Karpas-422 (cell line): ENCODE data around the gene MLIP. TPM values are rescaled to one million over a fixed set of nuclear protein-coding genes. Genes with fewer than 3 reads are reported as not detected.

Source experiments
- DNase-seq: peaks from one replicate; pipeline ENCODE4 v3.0.0-alpha.2; 2015
- H2AFZ ChIP-seq: fragments of 200-600 bp; sonication (generic); 2 replicates; pipeline ENCODE4 v1.6.1; 2014; ENCODE audit warnings: antibody characterized with exemption, low read length, mixed read lengths
- H3K27ac ChIP-seq: fragments of 200-600 bp; sonication (generic); 2 replicates; pipeline ENCODE4 v1.5.1; 2014; ENCODE audit warnings: mild to moderate bottlenecking, low read length, moderate library complexity
- H3K27me3 ChIP-seq: fragments of 200-600 bp; sonication (generic); 2 replicates; pipeline ENCODE4 v1.6.1; 2014; ENCODE audit warnings: low read length, mixed read lengths
- H3K36me3 ChIP-seq: fragments of 200-600 bp; sonication (generic); 2 replicates; pipeline ENCODE4 v1.6.1; 2014; ENCODE audit warnings: low read length, mixed read lengths; ENCODE audit not compliant: insufficient read depth
- H3K4me1 ChIP-seq: fragments of 200-600 bp; sonication (generic); 2 replicates; pipeline ENCODE4 v1.6.1; 2014; ENCODE audit warnings: mild to moderate bottlenecking, low read length, mixed read lengths
- H3K4me2 ChIP-seq: fragments of 200-600 bp; sonication (generic); 2 replicates; pipeline ENCODE4 v1.6.1; 2014; ENCODE audit warnings: low read length, low read depth, mild to moderate bottlenecking; ENCODE audit not compliant: poor library complexity, severe bottlenecking
- H3K4me3 ChIP-seq: fragments of 200-600 bp; sonication (generic); 2 replicates; pipeline ENCODE4 v1.5.1; 2014; ENCODE audit warnings: mild to moderate bottlenecking, antibody characterized with exemption, low read length, mixed read lengths
- H3K79me2 ChIP-seq: fragments of 200-600 bp; sonication (generic); 2 replicates; pipeline ENCODE4 v1.6.1; 2014; ENCODE audit warnings: mild to moderate bottlenecking, low read length, mixed read lengths
- H3K9ac ChIP-seq: fragments of 200-600 bp; sonication (generic); 2 replicates; pipeline ENCODE4 v1.6.0; 2014; ENCODE audit warnings: low read length
- H3K9me2 ChIP-seq: fragments of 200-600 bp; sonication (generic), shearing (Covaris generic); replicated peaks from 2 replicates; pipeline ENCODE4 v1.6.0; 2014; ENCODE audit warnings: mild to moderate bottlenecking, low read length, moderate library complexity; ENCODE audit not compliant: insufficient read depth
- H3K9me3 ChIP-seq: fragments of 300-700, 200-600 bp; sonication (generic); 2 replicates; pipeline ENCODE4 v1.6.1; 2014; ENCODE audit warnings: low read length, mixed read lengths
- H4K20me1 ChIP-seq: fragments of 200-600 bp; sonication (generic); 2 replicates; pipeline ENCODE4 v1.6.1; 2014; ENCODE audit warnings: mild to moderate bottlenecking, antibody characterized with exemption, low read length, low read depth; ENCODE audit not compliant: insufficient read depth
- total RNA-seq: library from RNA; depleted of rRNA; stranded (reverse); fragments of >200 nt; shearing (Covaris generic); gene quantifications from 2 replicates; pipeline ENCODE4 v1.2.3, GENCODE V29; 2014; ENCODE audit warnings: low replicate concordance

MLIP gene
- total RNA-seq, 1 experiment from 2014 or later, result not detected

DNA sequence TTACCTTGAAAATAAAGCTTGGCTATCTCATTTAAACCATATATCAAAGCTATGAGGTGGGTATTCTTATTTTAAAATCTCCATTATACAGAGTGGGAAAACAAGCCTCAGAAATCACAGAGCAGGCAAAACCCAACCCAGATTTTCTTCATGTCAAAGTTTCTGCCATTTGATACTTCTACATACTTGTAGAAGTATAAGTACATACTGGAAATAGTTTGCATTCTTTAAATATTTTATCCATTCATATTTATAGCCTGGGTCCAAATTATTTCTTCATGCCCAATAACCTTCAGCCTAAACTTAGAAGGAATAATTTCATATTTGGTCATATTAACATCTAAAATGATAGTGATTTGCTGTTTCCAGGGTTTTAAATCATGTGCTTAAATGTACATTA, 61.8 kb downstream of the MLIP start:
- no peak overlapping the region for H3K4me2 ChIP-seq
- H3K4me3 ChIP-seq, result no peak overlapping the region
- no peak overlapping the region for H3K27ac ChIP-seq
- H3K79me2 ChIP-seq, result no peaks in the 10 kb centered on the region
- H3K27me3 ChIP-seq, result no peaks in the 10 kb centered on the region
- no peaks in the 10 kb centered on the region for H3K36me3 ChIP-seq
- H3K9ac ChIP-seq, result no peak overlapping the region
- no peak overlapping the region for H2AFZ ChIP-seq
- no peaks in the 10 kb centered on the region for H3K9me3 ChIP-seq
- no peaks in the 10 kb centered on the region for H3K4me1 ChIP-seq
- no peak for DNase-seq
- H4K20me1 ChIP-seq, result no peaks in the 10 kb centered on the region
- H3K9me2 ChIP-seq, result 0 out of 2 replicates have a peak, but pooled peaks cover 3% of the 10 kb centered on the region

DNA sequence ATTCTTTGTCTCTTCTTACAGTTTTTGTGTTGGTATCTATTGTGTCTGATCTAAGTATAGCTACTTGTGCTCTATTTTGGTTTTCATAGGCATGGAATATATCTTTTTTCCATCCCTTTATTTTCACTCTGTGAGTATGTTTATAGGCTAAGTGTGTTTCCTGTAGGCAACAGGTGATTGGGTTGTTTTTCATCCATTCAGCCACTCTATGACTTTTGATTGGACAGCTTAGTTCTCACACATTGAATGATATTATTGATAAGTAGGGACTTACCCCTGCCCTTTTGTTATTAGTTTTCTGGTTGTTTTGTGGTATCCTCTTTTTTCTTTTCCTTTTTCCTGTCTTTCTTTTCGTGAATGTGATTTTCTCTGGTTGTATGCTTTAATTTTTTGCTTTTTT, 67.9 kb downstream of the MLIP start:
- Histone ChIP-seq H3K9me2 (no peaks in the 10 kb centered on the region), H3K4me1 (no peaks in the 10 kb centered on the region), H3K36me3 (no peaks in the 10 kb centered on the region), H3K9ac (no peak overlapping the region), H3K4me2 (no peak overlapping the region), H3K27ac (no peak overlapping the region), H4K20me1 (no peaks in the 10 kb centered on the region), H3K9me3 (no peaks in the 10 kb centered on the region), H2AFZ (no peak overlapping the region), H3K4me3 (no peak overlapping the region), H3K27me3 (no peaks in the 10 kb centered on the region), H3K79me2 (no peaks in the 10 kb centered on the region)
- no peak for DNase-seq

DNA sequence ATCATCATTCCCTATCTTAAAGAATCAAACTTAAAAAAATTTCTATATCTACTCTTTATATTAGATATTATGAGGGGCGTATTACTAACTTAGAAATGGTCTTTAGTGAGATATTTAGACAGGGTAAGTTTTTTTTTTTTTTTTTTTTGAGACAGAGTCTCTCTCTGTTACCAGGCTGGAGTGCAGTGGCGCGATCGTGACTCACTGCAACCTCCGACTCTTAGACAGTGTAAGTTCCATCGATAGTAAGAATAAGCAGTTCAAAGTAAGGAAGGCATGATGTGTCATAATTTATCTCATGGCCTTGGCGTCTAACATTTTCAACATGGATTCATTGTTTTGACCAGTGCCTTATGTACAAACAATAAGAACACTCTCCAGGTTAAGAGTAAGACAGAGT, 72.4 kb downstream of the MLIP start:
- Histone ChIP-seq H2AFZ (no peak overlapping the region), H3K9me2 (no peaks in the 10 kb centered on the region), H4K20me1 (no peaks in the 10 kb centered on the region), H3K27ac (no peak overlapping the region), H3K4me2 (no peak overlapping the region), H3K79me2 (no peaks in the 10 kb centered on the region), H3K9ac (no peak overlapping the region), H3K4me1 (no peaks in the 10 kb centered on the region), H3K27me3 (no peaks in the 10 kb centered on the region), H3K9me3 (no peaks in the 10 kb centered on the region), H3K4me3 (no peak overlapping the region), H3K36me3 (no peaks in the 10 kb centered on the region)
- DNase-seq, result no peak

DNA sequence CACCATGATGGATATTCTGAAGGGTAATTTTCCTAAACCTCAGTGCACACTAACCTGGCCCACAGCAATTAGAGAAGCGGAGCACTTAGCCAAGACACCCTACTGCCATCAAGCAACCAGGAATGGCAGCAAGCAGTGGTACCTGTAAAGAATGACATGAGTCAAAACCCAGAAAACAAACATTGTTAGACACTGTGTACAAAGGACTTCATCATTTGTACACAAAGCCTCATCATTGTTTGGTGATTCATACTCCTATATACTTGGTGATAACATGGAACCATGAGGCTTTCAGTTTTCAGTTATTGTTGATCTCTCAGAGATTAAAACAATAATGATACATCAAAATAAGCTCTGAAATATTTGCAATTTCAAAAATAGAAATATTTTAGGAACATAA, 74.6 kb downstream of the MLIP start:
- H3K4me1 ChIP-seq, result no peaks in the 10 kb centered on the region
- no peaks in the 10 kb centered on the region for H4K20me1 ChIP-seq
- DNase-seq, result no peak
- no peaks in the 10 kb centered on the region for H3K9me2 ChIP-seq
- H3K79me2 ChIP-seq, result no peaks in the 10 kb centered on the region
- no peaks in the 10 kb centered on the region for H3K9me3 ChIP-seq
- H3K27ac ChIP-seq, result no peak overlapping the region
- no peak overlapping the region for H2AFZ ChIP-seq
- H3K36me3 ChIP-seq, result no peaks in the 10 kb centered on the region
- no peak overlapping the region for H3K9ac ChIP-seq
- no peak overlapping the region for H3K4me2 ChIP-seq
- H3K4me3 ChIP-seq, result no peak overlapping the region
- H3K27me3 ChIP-seq, result no peaks in the 10 kb centered on the region

GRCh38 chr6:54188846-54189245, 77.6 kb downstream of the MLIP start:
- H3K27ac ChIP-seq, result no peak overlapping the region
- no peak for DNase-seq
- H3K4me2 ChIP-seq, result no peak overlapping the region
- H2AFZ ChIP-seq, result no peak overlapping the region
- H3K9ac ChIP-seq, result no peak overlapping the region
- H3K4me1 ChIP-seq, result no peaks in the 10 kb centered on the region
- no peak overlapping the region for H3K4me3 ChIP-seq
- no peaks in the 10 kb centered on the region for H3K9me2 ChIP-seq
- no peaks in the 10 kb centered on the region for H3K27me3 ChIP-seq
- H3K9me3 ChIP-seq, result no peaks in the 10 kb centered on the region
- no peaks in the 10 kb centered on the region for H3K36me3 ChIP-seq
- no peaks in the 10 kb centered on the region for H4K20me1 ChIP-seq
- no peaks in the 10 kb centered on the region for H3K79me2 ChIP-seq

- no peak overlapping the region for H2AFZ ChIP-seq
- H3K9me2 ChIP-seq, result no peaks in the 10 kb centered on the region
Measured at GRCh38 chr6:54191461-54191860, 80.2 kb downstream of the MLIP start.

DNA sequence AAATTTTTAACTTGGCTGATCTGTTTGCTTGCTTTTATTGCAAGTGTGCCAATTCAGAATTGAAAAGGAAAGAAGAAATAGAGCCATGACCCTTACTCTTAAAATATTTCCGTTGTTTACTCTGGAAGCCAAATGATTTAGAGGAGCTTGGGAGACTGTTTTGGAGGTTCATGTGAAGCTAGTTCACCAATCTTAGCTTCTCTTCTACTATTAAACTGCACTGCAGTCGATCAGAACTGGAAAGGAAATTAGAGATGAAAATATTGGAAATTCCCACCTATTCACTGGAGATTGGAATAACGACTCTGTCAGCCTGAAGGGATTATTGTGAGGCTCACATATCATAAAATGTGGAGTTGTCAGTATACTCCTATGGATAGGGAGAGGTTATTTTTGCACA, 81.8 kb downstream of the MLIP start:
- no peak for DNase-seq
- H2AFZ ChIP-seq, result no peak overlapping the region
- H3K27me3 ChIP-seq, result no peaks in the 10 kb centered on the region

More at GRCh38 chr6:54191461-54191860, 80.2 kb downstream of the MLIP start:
- Histone ChIP-seq H3K9ac (no peak overlapping the region), H3K9me3 (no peaks in the 10 kb centered on the region), H3K4me2 (no peak overlapping the region), H3K36me3 (no peaks in the 10 kb centered on the region), H3K27me3 (no peaks in the 10 kb centered on the region), H3K4me3 (no peak overlapping the region), H4K20me1 (no peaks in the 10 kb centered on the region), H3K27ac (no peak overlapping the region), H3K4me1 (no peaks in the 10 kb centered on the region), H3K79me2 (no peaks in the 10 kb centered on the region)
- DNase-seq, result no peak

GRCh38 chr6:54193560-54193959, 82.3 kb downstream of the MLIP start:
- H3K36me3 ChIP-seq, result no peaks in the 10 kb centered on the region
- no peak overlapping the region for H3K9ac ChIP-seq
- no peaks in the 10 kb centered on the region for H4K20me1 ChIP-seq
- H3K4me3 ChIP-seq, result no peak overlapping the region
- H3K79me2 ChIP-seq, result no peaks in the 10 kb centered on the region
- H3K9me2 ChIP-seq, result no peaks in the 10 kb centered on the region
- no peak overlapping the region for H2AFZ ChIP-seq
- no peak overlapping the region for H3K4me2 ChIP-seq
- no peak for DNase-seq
- no peaks in the 10 kb centered on the region for H3K9me3 ChIP-seq
- no peak overlapping the region for H3K27ac ChIP-seq
- no peaks in the 10 kb centered on the region for H3K27me3 ChIP-seq
- H3K4me1 ChIP-seq, result no peaks in the 10 kb centered on the region

More for the DNA sequence above, 81.8 kb downstream of the MLIP start:
- H3K4me1 ChIP-seq, result no peaks in the 10 kb centered on the region
- no peak overlapping the region for H3K4me2 ChIP-seq
- H3K27ac ChIP-seq, result no peak overlapping the region
- H3K9me3 ChIP-seq, result no peaks in the 10 kb centered on the region
- no peak overlapping the region for H3K9ac ChIP-seq
- no peaks in the 10 kb centered on the region for H3K9me2 ChIP-seq
- H3K79me2 ChIP-seq, result no peaks in the 10 kb centered on the region
- H3K36me3 ChIP-seq, result no peaks in the 10 kb centered on the region
- no peak overlapping the region for H3K4me3 ChIP-seq
- H4K20me1 ChIP-seq, result no peaks in the 10 kb centered on the region

DNA sequence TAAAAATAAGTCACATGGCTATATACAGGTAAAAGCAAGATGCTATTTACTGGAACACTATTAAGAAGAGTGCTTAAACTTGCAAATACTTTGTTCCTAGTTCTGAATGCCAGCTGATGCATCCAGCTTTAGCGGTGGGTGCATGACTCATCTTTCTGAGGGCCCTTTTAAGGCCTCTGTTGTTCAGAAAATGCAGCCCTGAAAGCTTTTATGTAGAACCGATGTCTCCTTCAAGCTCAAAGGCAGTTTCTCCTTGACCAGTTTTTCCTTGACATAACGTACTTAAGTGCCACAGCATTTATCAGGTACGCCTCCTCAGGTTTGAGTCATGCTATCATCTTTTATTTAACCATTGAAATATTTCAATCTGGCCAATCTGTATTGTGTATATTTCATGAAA, 82.8 kb downstream of the MLIP start:
- no peaks in the 10 kb centered on the region for H3K4me1 ChIP-seq
- no peaks in the 10 kb centered on the region for H3K36me3 ChIP-seq
- no peaks in the 10 kb centered on the region for H3K9me2 ChIP-seq
- H3K27me3 ChIP-seq, result no peaks in the 10 kb centered on the region
- no peak overlapping the region for H3K4me2 ChIP-seq
- H3K4me3 ChIP-seq, result no peak overlapping the region
- H3K9me3 ChIP-seq, result no peaks in the 10 kb centered on the region
- H4K20me1 ChIP-seq, result no peaks in the 10 kb centered on the region
- no peak overlapping the region for H3K27ac ChIP-seq
- no peak for DNase-seq
- H3K79me2 ChIP-seq, result no peaks in the 10 kb centered on the region
- H2AFZ ChIP-seq, result no peak overlapping the region
- H3K9ac ChIP-seq, result no peak overlapping the region
